ENCODE results near the gene TTK. TPM values are rescaled to one million over a fixed set of nuclear protein-coding genes. Genes with fewer than 3 reads are reported as not detected.
"Not testable (repeated sequence)": the region's sequence is repeated elsewhere in the genome, so short reads cannot be mapped to it uniquely, and the experiment has no call there.

TTK gene
- total RNA-seq, 4 donors from 2014 or later = 0.83 to 1.6 TPM; not detected in 2

DNA sequence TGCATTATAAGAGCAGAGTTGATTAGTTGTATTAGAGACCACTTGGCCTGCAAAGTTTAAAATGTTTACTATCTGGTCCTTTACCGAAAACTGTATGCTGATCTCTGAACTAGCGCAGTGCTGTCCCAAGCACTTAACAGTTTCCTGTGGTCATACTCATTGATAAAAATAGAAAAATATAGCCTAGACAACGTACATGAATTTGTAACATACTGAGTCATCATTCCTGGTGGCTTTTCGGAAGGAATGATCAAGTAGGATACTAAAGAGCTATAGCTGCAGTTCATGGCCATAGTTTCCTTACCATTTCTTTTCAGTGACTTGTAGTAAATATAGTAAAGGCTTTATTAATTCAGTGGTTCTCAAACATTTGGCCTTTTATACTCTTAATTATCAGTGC, 18.4 kb downstream of the TTK start:
- Histone ChIP-seq H3K36me3 (no peaks in the 10 kb centered on the region), H3K4me1 (no peaks in the 10 kb centered on the region), H3K27me3 (no peaks in the 10 kb centered on the region), H3K4me3 (no peak overlapping the region), H3K27ac (replicated peaks in 1 of 4) (no peak overlapping the region), H3K9me3 (no peaks in the 10 kb centered on the region)
- TF ChIP-seq POLR2AphosphoS5 (IDR thresholded peaks at IDR 0.05) (no peak), EP300 (IDR thresholded peaks at IDR 0.05) (no peak), POLR2A (IDR thresholded peaks at IDR 0.05; ENCODE audit: low read depth) (no peak)
- TF ChIP-seq, protein P1, sequence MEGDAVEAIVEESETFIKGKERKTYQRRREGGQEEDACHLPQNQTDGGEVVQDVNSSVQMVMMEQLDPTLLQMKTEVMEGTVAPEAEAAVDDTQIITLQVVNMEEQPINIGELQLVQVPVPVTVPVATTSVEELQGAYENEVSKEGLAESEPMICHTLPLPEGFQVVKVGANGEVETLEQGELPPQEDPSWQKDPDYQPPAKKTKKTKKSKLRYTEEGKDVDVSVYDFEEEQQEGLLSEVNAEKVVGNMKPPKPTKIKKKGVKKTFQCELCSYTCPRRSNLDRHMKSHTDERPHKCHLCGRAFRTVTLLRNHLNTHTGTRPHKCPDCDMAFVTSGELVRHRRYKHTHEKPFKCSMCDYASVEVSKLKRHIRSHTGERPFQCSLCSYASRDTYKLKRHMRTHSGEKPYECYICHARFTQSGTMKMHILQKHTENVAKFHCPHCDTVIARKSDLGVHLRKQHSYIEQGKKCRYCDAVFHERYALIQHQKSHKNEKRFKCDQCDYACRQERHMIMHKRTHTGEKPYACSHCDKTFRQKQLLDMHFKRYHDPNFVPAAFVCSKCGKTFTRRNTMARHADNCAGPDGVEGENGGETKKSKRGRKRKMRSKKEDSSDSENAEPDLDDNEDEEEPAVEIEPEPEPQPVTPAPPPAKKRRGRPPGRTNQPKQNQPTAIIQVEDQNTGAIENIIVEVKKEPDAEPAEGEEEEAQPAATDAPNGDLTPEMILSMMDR (IDR thresholded peaks at IDR 0.05) = no peak
- 62% methylated on average over 4 of the region's 4 CpGs for WGBS
- intact Hi-C loops (cut with DNase I) = no loop called here
- DNase-seq (ENCODE audit: extremely low spot score) = no peak

DNA sequence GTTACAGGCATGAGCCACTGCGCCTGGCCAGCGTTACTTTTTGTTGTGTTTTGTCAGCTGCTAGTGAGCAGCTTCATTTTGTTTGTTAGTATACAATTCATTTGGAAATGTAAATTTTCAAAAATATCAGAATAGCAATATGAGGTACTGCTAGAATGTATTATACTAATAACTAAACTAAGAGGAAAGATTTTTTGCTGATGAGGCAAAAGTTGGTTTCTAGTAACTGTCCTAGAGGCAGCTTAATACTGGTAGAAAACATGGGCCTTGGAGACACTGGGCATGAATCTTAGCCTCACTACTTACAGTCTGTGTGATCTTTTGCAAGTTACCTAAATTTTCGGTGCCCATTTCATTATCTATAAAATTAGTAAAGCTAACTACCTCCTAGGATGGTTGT, 24.1 kb downstream of the TTK start:
- Histone ChIP-seq H3K9me3 (no peaks in the 10 kb centered on the region), H3K27ac (replicated peaks in 1 of 4) (no peak overlapping the region), H3K36me3 (no peaks in the 10 kb centered on the region), H3K4me3 (no peak overlapping the region), H3K4me1 (no peaks in the 10 kb centered on the region), H3K27me3 (no peaks in the 10 kb centered on the region)
- TF ChIP-seq, protein P1 (IDR thresholded peaks at IDR 0.05) = no peak
- TF ChIP-seq POLR2A (IDR thresholded peaks at IDR 0.05; ENCODE audit: low read depth) (no peak), POLR2AphosphoS5 (IDR thresholded peaks at IDR 0.05) (no peak), EP300 (IDR thresholded peaks at IDR 0.05) (no peak)
- 64% methylated on average over 3 of the region's 3 CpGs for WGBS
- intact Hi-C loops (cut with DNase I) = no loop called here
- DNase-seq (ENCODE audit: extremely low spot score) = no peak

DNA sequence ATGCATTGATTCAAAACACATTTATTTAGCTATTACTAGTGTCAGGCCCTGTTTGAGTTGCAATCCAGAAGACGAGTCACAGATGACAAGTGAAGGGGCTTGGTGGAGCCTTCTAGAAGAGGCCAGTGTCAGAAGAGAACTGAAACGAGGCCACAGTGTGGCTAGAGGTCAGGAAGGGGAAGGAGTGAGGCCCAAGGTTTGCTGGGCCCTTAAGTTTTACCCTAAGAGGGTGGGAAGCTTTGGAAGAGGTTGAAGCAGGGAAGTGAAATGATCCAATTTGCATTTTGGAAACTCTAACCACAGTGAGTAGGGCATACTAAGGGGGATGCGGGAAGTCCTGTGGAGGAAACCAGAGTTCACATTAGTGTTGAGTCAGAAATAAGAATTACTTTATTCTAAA, 25.0 kb downstream of the TTK start:
- no peaks in the 10 kb centered on the region for H3K9me3 ChIP-seq
- TF ChIP-seq EP300 (IDR thresholded peaks at IDR 0.05) = no peak
- TF ChIP-seq POLR2A (IDR thresholded peaks at IDR 0.05; ENCODE audit: low read depth) = no peak
- TF ChIP-seq POLR2AphosphoS5 (IDR thresholded peaks at IDR 0.05) = no peak
- TF ChIP-seq, protein P1 (IDR thresholded peaks at IDR 0.05) = no peak
- intact Hi-C loops (cut with DNase I) = no loop called here
- H3K4me3 ChIP-seq = no peak overlapping the region
- no peak for DNase-seq (ENCODE audit: extremely low spot score)
- H3K27me3 ChIP-seq = no peaks in the 10 kb centered on the region
- WGBS = 72% methylated on average over 3 of the region's 3 CpGs
- H3K4me1 ChIP-seq = no peaks in the 10 kb centered on the region
- no peaks in the 10 kb centered on the region for H3K36me3 ChIP-seq
- no peak overlapping the region for H3K27ac ChIP-seq (replicated peaks in 1 of 4)

DNA sequence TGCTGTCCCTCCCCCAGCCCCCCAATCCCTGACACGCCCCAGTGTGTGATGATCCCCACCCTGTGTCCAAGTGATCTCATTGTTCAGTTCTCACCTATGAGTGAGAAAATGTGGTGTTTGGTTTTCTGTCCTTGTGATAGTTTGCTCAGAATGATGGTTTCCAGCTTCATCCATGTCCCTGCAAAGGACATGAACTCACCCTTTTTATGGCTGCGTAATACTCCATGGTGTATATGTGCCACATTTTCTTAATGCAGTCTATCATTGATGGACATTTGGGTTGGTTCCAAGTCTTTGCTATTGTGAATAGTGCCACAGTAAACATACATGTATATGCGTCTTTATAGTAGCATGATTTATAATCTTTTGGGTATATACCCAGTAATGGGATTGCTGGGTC, 43.8 kb downstream of the TTK start:
- H3K4me1 ChIP-seq; H3K27me3 ChIP-seq; H3K9me3 ChIP-seq; DNase-seq (ENCODE audit: extremely low spot score); H3K36me3 ChIP-seq; H3K27ac ChIP-seq (replicated peaks in 1 of 4); intact Hi-C loops (cut with DNase I); H3K4me3 ChIP-seq: not testable (repeated sequence)
- 94% methylated on average over 3 of the region's 3 CpGs for WGBS

DNA sequence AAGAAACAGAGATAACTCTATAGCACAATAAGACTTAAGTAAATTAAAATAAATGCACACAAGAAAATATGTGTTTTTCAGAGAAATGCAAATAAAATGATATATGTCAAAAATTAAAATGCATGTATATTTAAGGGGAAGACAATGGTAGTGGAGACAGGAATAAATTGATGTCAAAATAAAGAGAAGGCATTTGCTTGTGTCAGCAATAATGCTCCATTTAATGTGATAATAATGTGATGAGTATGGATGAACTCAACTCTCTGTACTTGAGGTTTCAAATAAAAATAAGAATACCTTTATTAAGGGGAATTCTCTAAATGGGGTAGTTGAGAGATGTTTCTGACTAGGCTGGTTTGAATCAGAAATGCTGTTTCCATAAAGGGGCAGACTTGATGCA, 56.3 kb downstream of the TTK start:
- TF ChIP-seq, protein P1 (IDR thresholded peaks at IDR 0.05) = no peak
- TF ChIP-seq EP300 (IDR thresholded peaks at IDR 0.05) (no peak), POLR2A (IDR thresholded peaks at IDR 0.05; ENCODE audit: low read depth) (no peak), POLR2AphosphoS5 (IDR thresholded peaks at IDR 0.05) (no peak)
- H3K9me3 ChIP-seq = no peaks in the 10 kb centered on the region
- no peak overlapping the region for H3K27ac ChIP-seq (replicated peaks in 1 of 4)
- no peak overlapping the region for H3K4me3 ChIP-seq
- intact Hi-C loops (cut with DNase I) = no loop called here
- no peak for DNase-seq (ENCODE audit: extremely low spot score)
- H3K27me3 ChIP-seq = no peaks in the 10 kb centered on the region
- H3K36me3 ChIP-seq = no peaks in the 10 kb centered on the region
- H3K4me1 ChIP-seq = no peaks in the 10 kb centered on the region

DNA sequence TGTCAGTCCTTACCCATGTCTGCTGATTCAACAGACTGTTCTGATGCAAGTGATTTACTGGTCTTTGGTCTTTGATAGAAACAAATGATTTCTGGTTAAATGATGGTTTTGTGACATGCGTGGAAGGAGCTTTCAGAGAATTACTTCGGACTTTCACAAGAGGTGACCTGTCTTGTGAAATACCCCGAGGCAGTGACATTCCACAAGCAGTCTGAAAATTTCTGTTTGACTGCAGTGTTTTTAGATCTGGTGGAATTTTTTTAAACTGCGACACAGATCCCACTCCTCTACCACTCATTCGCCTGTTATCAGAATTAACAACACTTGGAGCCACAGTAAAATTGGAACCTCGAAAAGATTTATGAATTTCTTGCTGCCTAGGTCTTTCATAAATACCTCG, 63.7 kb downstream of the TTK start:
- H3K4me1 ChIP-seq; H3K27me3 ChIP-seq; intact Hi-C loops (cut with DNase I); H3K36me3 ChIP-seq; DNase-seq (ENCODE audit: extremely low spot score); H3K27ac ChIP-seq (replicated peaks in 1 of 4); H3K4me3 ChIP-seq: not testable (repeated sequence)
- 76% methylated on average over 7 of the region's 7 CpGs for WGBS
- peaks cover 0 to 13% (median 0%) of the 10 kb centered on the region in 4 donors for H3K9me3 ChIP-seq

DNA sequence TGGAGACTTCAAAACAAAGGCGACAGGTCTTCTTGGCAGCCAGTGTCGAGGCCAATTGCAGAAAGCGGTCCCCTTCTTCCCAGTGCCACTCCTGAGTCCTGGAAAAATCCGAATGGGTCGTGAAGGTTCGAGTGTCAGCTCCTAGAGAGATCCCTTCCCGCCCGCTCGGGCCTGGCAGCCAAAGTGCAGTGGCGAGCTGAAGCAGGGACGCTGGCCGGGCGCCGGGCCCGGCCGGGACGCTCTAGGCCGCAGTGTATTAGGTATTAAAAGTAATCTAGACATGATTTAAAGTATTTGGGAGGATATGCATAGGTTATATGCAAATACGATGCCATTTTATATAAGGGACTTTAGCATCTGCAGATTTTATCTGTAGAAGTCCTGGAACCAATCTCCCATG, 66.0 kb downstream of the TTK start:
- H3K36me3 ChIP-seq; H3K4me3 ChIP-seq; H3K27ac ChIP-seq (replicated peaks in 1 of 4); H3K27me3 ChIP-seq; intact Hi-C loops (cut with DNase I); DNase-seq (ENCODE audit: extremely low spot score); H3K4me1 ChIP-seq: not testable (repeated sequence)
- H3K9me3 ChIP-seq = peaks cover 0 to 30% (median 2%) of the 10 kb centered on the region in 4 donors
- 92% methylated on average over 18 of the region's 19 CpGs for WGBS
